WTC11 (cell line): ENCODE measurements around the gene PLEKHA6. TPM values are rescaled to one million over a fixed set of nuclear protein-coding genes. Genes with fewer than 3 reads are reported as not detected.

ENCODE experiments used
- ATAC-seq: fragments of 200-7000 bp; cut with Tn5 transposase; 2 replicates; pipeline ENCODE4 v1.10.0; 2021; ENCODE audit warnings: mild to moderate bottlenecking, moderate library complexity
- CTCF ChIA-PET: fragments of 300-600 bp; sonication (Branson Sonifier 250); formaldehyde crosslinking; loops from one replicate; lab custom pipeline; 2021; ENCODE audit warnings: antibody characterized with exemption; lab: Charles Lee
- POLR2A ChIA-PET: fragments of 350-600 bp; sonication (Branson Sonifier 250); formaldehyde crosslinking; loops from one replicate; lab custom pipeline; 2021; ENCODE audit warnings: antibody characterized with exemption; lab: Charles Lee
- DNase-seq: peaks from one replicate; pipeline ENCODE4 v3.0.0; 2021; ENCODE audit warnings: low spot score
- H3K27ac Mint-ChIP-seq: 2 replicates; pipeline ENCODE4 v1.8.0; 2021; ENCODE audit warnings: mixed read lengths
- H3K27me3 Mint-ChIP-seq: 2 replicates; pipeline ENCODE4 v1.8.0; 2021; ENCODE audit warnings: low read depth, mild to moderate bottlenecking, moderate library complexity, mixed read lengths
- H3K36me3 Mint-ChIP-seq: 2 replicates; pipeline ENCODE4 v1.8.0; 2021; ENCODE audit warnings: mixed read lengths
- H3K4me1 Mint-ChIP-seq: 2 replicates; pipeline ENCODE4 v1.8.0; 2022; ENCODE audit warnings: mixed read lengths
- H3K4me3 Mint-ChIP-seq: 2 replicates; pipeline ENCODE4 v1.8.0; 2021; ENCODE audit warnings: mild to moderate bottlenecking, moderate library complexity, mixed read lengths
- H3K9me3 Mint-ChIP-seq: 2 replicates; pipeline ENCODE4 v1.8.0; 2021; ENCODE audit warnings: mixed read lengths
- ARID4B ChIP-seq: sonication (generic); formaldehyde crosslinking; IDR thresholded peaks from 2 replicates; pipeline ENCODE4 v1.8.0; 2023; ENCODE audit warnings: missing genetic modification reagents, mild to moderate bottlenecking, borderline replicate concordance
- E2F4 ChIP-seq: sonication (generic); formaldehyde crosslinking; IDR thresholded peaks from 2 replicates; pipeline ENCODE4 v1.8.1; 2022; ENCODE audit warnings: low read depth, mild to moderate bottlenecking, moderate library complexity, missing genetic modification reagents, borderline replicate concordance
- EMX1 ChIP-seq: fragments of 250-450 bp; sonication (Bioruptor Pico); IDR thresholded peaks from 2 replicates; pipeline ENCODE4 v1.8.0; 2021; ENCODE audit warnings: mild to moderate bottlenecking
- ESRRA ChIP-seq: sonication (generic); formaldehyde crosslinking; IDR thresholded peaks from 2 replicates; pipeline ENCODE4 v1.8.1; 2022; ENCODE audit warnings: mild to moderate bottlenecking, missing genetic modification reagents, borderline replicate concordance
- FOXP4 ChIP-seq: sonication (generic); formaldehyde crosslinking; IDR thresholded peaks from 2 replicates; pipeline ENCODE4 v1.8.0; 2022; ENCODE audit warnings: mild to moderate bottlenecking, missing genetic modification reagents
- JAZF1 ChIP-seq: fragments of 250-450 bp; sonication (Bioruptor Pico); IDR thresholded peaks from 2 replicates; pipeline ENCODE4 v1.9.0; 2021; ENCODE audit warnings: moderate library complexity, mild to moderate bottlenecking, inconsistent platforms
- NFYB ChIP-seq: sonication (generic); formaldehyde crosslinking; conservative IDR thresholded peaks from 2 replicates; pipeline ENCODE4 v1.8.0; 2022; ENCODE audit warnings: low read depth, missing genetic modification reagents
- OVOL2 ChIP-seq: fragments of 250-450 bp; sonication (Bioruptor Pico); IDR thresholded peaks from 2 replicates; pipeline ENCODE4 v1.9.0; 2021; ENCODE audit warnings: mild to moderate bottlenecking, borderline replicate concordance
- PRDM15 ChIP-seq: sonication (generic); formaldehyde crosslinking; IDR thresholded peaks from 2 replicates; pipeline ENCODE4 v1.8.0; 2022; ENCODE audit warnings: missing genetic modification reagents
- SOX15 ChIP-seq: fragments of 250-450 bp; sonication (Bioruptor Pico); IDR thresholded peaks from 2 replicates; pipeline ENCODE4 v1.9.0; 2021; ENCODE audit warnings: mild to moderate bottlenecking
- STAT6 ChIP-seq: sonication (generic); formaldehyde crosslinking; conservative IDR thresholded peaks from 2 replicates; pipeline ENCODE4 v1.8.1; 2023; ENCODE audit warnings: mild to moderate bottlenecking, low read depth, missing genetic modification reagents, moderate library complexity
- TEAD1 ChIP-seq: sonication (generic); formaldehyde crosslinking; IDR thresholded peaks from 2 replicates; pipeline ENCODE4 v1.8.0; 2022; ENCODE audit warnings: mild to moderate bottlenecking, missing genetic modification reagents
- USF2 ChIP-seq: sonication (generic); formaldehyde crosslinking; IDR thresholded peaks from 2 replicates; pipeline ENCODE4 v1.8.1; 2023; ENCODE audit warnings: mild to moderate bottlenecking, missing genetic modification reagents, moderate library complexity
- ZNF263 ChIP-seq: sonication (generic); formaldehyde crosslinking; IDR thresholded peaks from 2 replicates; pipeline ENCODE4 v1.8.1; 2022; ENCODE audit warnings: low read depth, mild to moderate bottlenecking, moderate library complexity, missing genetic modification reagents
- ZNF425 ChIP-seq: fragments of 250-450 bp; sonication (Bioruptor Pico); conservative IDR thresholded peaks from 2 replicates; pipeline ENCODE4 v1.9.0; 2021; ENCODE audit warnings: mild to moderate bottlenecking
- ZNF512 ChIP-seq: sonication (generic); formaldehyde crosslinking; IDR thresholded peaks from 2 replicates; pipeline ENCODE4 v1.8.1; 2022; ENCODE audit warnings: missing genetic modification reagents, borderline replicate concordance
- ZNF671 ChIP-seq: fragments of 250-450 bp; sonication (Bioruptor Pico); IDR thresholded peaks from 2 replicates; pipeline ENCODE4 v1.8.0; 2021; ENCODE audit warnings: mild to moderate bottlenecking
- total RNA-seq: library from RNA; stranded (reverse); gene quantifications from 3 replicates; pipeline ENCODE4 v1.2.3, GENCODE V29; 2021

The PLEKHA6 gene
- total RNA-seq, 1 experiment from 2014 or later = 11.6 TPM

- TF ChIP-seq PRDM15 (no peak), STAT6 (CRISPR knock-in tag) (no peak), E2F4 (CRISPR knock-in tag) (no peak), EMX1 (CRISPR knock-in tag) (no peak), ZNF425 (CRISPR knock-in tag) (no peak), OVOL2 (CRISPR knock-in tag) (no peak), SOX15 (CRISPR knock-in tag) (no peak), ZNF263 (CRISPR knock-in tag) (no peak), ZNF671 (no peak), TEAD1 (no peak)
Observed at GRCh38 chr1:204320382-204320804, 39.3 kb downstream of the PLEKHA6 start (continued).

GRCh38 chr1:204319462-204319861 lies 40.3 kb downstream of the PLEKHA6 start:
- H3K4me1 Mint-ChIP-seq = peaks cover 27% of the 10 kb centered on the region
- no peak overlapping the region for H3K27ac Mint-ChIP-seq
- CTCF ChIA-PET = interaction anchor here (1.1 kb wide), 1 partner anchor 12 kb away, joined by 3 read pairs; no protein-coding TSS in a partner anchor
- POLR2A ChIA-PET = no interaction called here
- no peak for ATAC-seq
- no peaks in the 10 kb centered on the region for H3K36me3 Mint-ChIP-seq
- no peaks in the 10 kb centered on the region for H3K27me3 Mint-ChIP-seq
- no peak for DNase-seq
- H3K4me3 Mint-ChIP-seq = no peak overlapping the region
- no peaks in the 10 kb centered on the region for H3K9me3 Mint-ChIP-seq
- TF ChIP-seq ZNF263 (CRISPR knock-in tag) (no peak), ZNF512 (CRISPR knock-in tag) (no peak), NFYB (CRISPR knock-in tag) (no peak), ESRRA (no peak), ARID4B (CRISPR knock-in tag) (no peak), FOXP4 (no peak), USF2 (CRISPR knock-in tag) (no peak), JAZF1 (no peak)
